Ectodermal cell (in vitro differentiated cells): ENCODE results near the gene RGL3.
"Not testable (repeated sequence)": the region's sequence is repeated elsewhere in the genome, so short reads cannot be mapped to it uniquely, and the experiment has no call there.

ENCODE experiments used
- H3K27ac ChIP-seq: 2 replicates; pipeline ENCODE4 v1.7.0; 2013; ENCODE audit warnings: mild to moderate bottlenecking, low read depth, low read length; ENCODE audit not compliant: insufficient read depth, poor library complexity, severe bottlenecking
- H3K27me3 ChIP-seq: 2 replicates; pipeline ENCODE4 v1.7.0; 2013; ENCODE audit warnings: mild to moderate bottlenecking, low read length; ENCODE audit not compliant: insufficient read depth, control insufficient read depth, poor library complexity, severe bottlenecking
- H3K36me3 ChIP-seq: one replicate; pipeline ENCODE4 v1.7.0; 2013; ENCODE audit warnings: low read length; ENCODE audit not compliant: control insufficient read depth, insufficient read depth
- H3K4me1 ChIP-seq: one replicate; pipeline ENCODE4 v1.7.0; 2013; ENCODE audit warnings: low read length; ENCODE audit not compliant: control insufficient read depth, insufficient read depth
- H3K4me3 ChIP-seq: 2 replicates; pipeline ENCODE4 v1.7.0; 2013; ENCODE audit warnings: low read depth, low read length, control low read depth; ENCODE audit not compliant: insufficient read depth
- H3K9me3 ChIP-seq: 2 replicates; pipeline ENCODE4 v1.7.0; 2013; ENCODE audit warnings: mild to moderate bottlenecking, low read length, moderate library complexity; ENCODE audit not compliant: control insufficient read depth
- WGBS, 2 experiments: methylation state at CpG; one replicate each; pipeline ENCODE4 v1.1.7; 2013; ENCODE audit warnings: missing lambda C conversion rate in 2 of 2; 5-methylcytosine and 5-hydroxymethylcytosine counted together

Gene RGL3

DNA sequence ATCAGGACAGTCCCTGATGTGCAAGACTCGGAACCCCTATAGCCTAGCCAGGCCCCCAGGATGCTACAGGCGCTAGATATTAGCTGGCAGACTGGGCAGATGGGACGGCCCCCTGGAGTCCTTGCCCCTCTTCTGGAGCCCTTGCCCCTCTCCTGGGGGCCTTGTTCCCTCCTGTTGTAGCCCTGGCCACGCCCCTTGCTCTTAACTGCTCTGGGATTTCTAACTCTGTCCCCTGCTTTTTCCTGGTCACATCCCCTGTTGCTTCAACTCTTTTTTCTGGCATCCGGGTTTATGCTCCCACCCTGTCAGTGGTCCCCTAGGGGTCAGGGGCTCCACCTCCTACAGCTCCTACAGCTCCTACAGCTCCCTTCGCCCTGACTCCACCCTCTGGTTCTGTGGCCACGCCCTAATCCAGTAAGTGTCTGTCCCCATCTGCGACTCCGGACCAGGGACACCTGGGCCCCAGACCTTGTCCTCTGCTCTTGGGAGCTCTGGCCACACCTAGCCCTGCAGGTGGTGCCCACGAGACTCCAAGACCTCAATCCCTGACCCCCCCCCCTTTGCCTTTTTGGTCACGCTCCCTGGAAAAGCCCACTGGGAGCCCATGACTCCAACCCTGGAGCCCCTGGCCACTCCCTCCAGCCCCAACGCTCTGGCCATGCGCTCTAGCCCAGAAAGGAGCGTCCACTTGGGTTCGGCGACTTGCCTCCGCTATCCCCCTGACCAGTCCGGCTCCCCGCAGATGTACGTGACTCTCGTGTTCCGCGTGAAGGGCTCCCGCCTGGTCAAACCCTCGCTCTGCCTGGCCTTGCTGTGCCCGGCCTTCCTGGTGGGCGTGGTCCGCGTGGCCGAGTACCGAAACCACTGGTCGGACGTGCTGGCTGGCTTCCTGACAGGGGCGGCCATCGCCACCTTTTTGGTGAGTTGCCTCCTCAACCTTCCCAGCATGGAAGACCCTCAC is 57.1 kb downstream of the RGL3 start:
- no peak overlapping the region for H3K4me3 ChIP-seq
- WGBS, 2 experiments, result 81 to 83% methylated on average over 35 of the region's 35 CpGs
- peaks cover 11% of the 10 kb centered on the region for H3K27me3 ChIP-seq
- no peak overlapping the region for H3K27ac ChIP-seq
- no peaks in the 10 kb centered on the region for H3K36me3 ChIP-seq
- H3K9me3 ChIP-seq, result no peaks in the 10 kb centered on the region
- H3K4me1 ChIP-seq, result peaks cover 6% of the 10 kb centered on the region

- no peaks in the 10 kb centered on the region for H3K36me3 ChIP-seq
- peaks cover 6% of the 10 kb centered on the region for H3K4me1 ChIP-seq
- H3K27ac ChIP-seq, result no peak overlapping the region
- no peaks in the 10 kb centered on the region for H3K9me3 ChIP-seq
- WGBS, 2 experiments, result 28 to 34% methylated on average over 43 of the region's 43 CpGs
- peak overlapping the region; percentile 6 for H3K4me3 ChIP-seq
- H3K27me3 ChIP-seq, result peaks cover 14% of the 10 kb centered on the region
Observed at GRCh38 chr19:11361037-11361770, 57.9 kb downstream of the RGL3 start.

- Histone ChIP-seq H3K9me3 (no peaks in the 10 kb centered on the region), H3K27ac (no peak overlapping the region), H3K4me3 (no peak overlapping the region), H3K4me1 (peaks cover 6% of the 10 kb centered on the region), H3K36me3 (no peaks in the 10 kb centered on the region), H3K27me3 (peaks cover 21% of the 10 kb centered on the region)
- 86 to 89% methylated on average over 11 of the region's 11 CpGs for WGBS, 2 experiments
Observed at GRCh38 chr19:11359421-11359820, 59.7 kb downstream of the RGL3 start.

DNA sequence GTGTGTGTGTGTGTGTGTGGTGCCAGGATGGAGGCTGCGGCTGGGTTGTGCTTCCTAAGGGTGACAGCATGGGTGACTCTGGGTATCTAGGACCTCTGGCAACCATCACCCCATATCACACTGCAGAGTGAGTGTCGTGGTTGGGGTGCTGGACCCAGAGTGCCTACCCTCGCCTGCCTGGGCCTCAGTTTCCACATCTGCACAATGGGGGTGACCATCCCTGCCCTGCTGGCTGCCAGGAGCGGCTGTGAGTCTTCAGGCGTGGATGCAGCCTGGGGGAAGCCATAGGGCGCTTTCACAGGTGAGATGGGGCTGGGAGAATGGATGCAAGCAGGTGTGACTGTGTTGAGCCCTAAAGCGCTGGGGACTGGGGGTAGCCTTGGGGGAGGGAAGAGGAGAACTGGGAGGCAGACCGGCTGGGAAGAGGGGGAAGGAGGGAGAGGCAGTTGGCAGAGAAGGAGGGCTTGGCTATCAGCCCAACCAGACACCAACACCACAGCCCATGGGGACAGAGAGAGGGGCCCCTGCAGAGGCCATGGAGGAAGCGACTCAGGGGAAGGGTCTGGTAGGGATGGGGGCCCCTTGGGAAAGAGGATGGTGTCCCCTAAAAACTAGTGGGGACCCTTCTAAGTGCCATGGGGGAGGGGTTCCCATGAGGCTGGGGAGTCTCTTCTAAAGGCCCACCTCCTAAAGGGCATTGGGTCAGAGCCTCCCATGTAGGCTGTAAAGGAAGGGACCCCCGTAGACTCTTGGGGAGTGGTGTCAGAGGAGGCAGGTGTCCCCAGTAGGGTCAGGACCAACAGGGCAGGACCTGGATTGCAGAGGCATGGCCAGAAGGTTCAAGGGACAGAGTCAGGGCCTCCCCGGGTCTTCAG is 62.2 kb downstream of the RGL3 start:
- H3K36me3 ChIP-seq, result no peaks in the 10 kb centered on the region
- WGBS, 2 experiments, result 83% methylated on average over 10 to 11 of the region's 11 CpGs
- no peak overlapping the region for H3K27ac ChIP-seq
- peaks cover 3% of the 10 kb centered on the region for H3K4me1 ChIP-seq
- peaks cover 21% of the 10 kb centered on the region for H3K27me3 ChIP-seq
- no peaks in the 10 kb centered on the region for H3K9me3 ChIP-seq
- no peak overlapping the region for H3K4me3 ChIP-seq

DNA sequence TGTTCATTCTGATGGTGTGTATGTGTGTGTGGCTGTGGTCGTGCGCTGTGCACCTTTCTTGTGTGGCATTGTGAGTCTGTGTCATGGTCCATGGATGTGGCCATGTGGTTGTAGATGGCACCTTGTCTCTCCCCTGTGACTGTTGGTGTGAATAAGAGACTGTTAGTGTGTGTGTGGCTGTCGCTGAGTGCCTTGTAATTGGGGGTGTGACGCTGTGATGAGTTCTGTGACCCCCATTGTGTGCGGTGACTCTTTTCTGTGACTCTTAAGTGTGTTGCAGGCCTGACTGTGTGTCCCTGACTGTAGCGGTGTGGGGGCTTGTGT is 63.1 kb downstream of the RGL3 start:
- WGBS, 2 experiments, result 82 to 85% methylated on average over 6 of the region's 6 CpGs
- H3K9me3 ChIP-seq, result no peaks in the 10 kb centered on the region
- H3K4me3 ChIP-seq, result no peak overlapping the region
- H3K36me3 ChIP-seq, result no peaks in the 10 kb centered on the region
- H3K27ac ChIP-seq, result no peak overlapping the region
- no peaks in the 10 kb centered on the region for H3K4me1 ChIP-seq
- H3K27me3 ChIP-seq, result peaks cover 17% of the 10 kb centered on the region

- no peaks in the 10 kb centered on the region for H3K9me3 ChIP-seq
- peak within 1 kb of the TSS; percentile 32 for H3K4me3 ChIP-seq
- no peaks in the 10 kb centered on the region for H3K36me3 ChIP-seq
- no peaks in the 10 kb centered on the region for H3K4me1 ChIP-seq
- WGBS, 2 experiments, result 9% methylated on average over 62 of the region's 62 CpGs
- no peak within 1 kb of the TSS for H3K27ac ChIP-seq
- peaks cover 11% of the 10 kb centered on the region for H3K27me3 ChIP-seq
Observed at GRCh38 chr19:11355160-11356073, 63.7 kb downstream of the RGL3 start, which contains the start of gene PLPPR2. Gene PLPPR2 (plus strand): TSS chr19:11355432. CDS start chr19:11357674, 2,242 bp downstream.

DNA sequence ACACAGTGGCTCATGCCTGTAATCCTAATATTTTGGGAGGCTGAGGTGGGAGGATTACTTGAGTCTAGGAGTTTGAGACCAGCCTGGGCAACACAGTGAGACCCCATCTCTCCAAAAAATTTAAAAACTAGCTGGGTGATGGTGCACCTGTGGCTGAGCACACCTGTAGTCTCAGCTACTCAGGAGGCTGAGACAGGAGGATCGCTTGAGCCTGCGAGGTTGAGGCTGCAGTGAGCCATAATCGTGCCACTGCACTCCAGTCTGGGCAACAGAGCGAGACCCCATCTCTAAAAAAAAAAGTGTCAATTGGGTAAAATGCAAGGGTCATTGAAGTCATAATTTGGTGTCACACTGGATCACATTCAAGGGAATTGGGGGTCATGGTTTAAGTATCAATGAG is 65.0 kb downstream of the RGL3 start:
- WGBS, 2 experiments, result 94 to 95% methylated on average over 4 of the region's 4 CpGs
- not testable (repeated sequence) for H3K4me1 ChIP-seq, H3K4me3 ChIP-seq, H3K27ac ChIP-seq, H3K36me3 ChIP-seq, H3K9me3 ChIP-seq
- H3K27me3 ChIP-seq, result peaks cover 10% of the 10 kb centered on the region

- 80 to 94% methylated on average over 4 of the region's 4 CpGs for WGBS, 2 experiments
- Histone ChIP-seq H3K27me3 (no peaks in the 10 kb centered on the region), H3K4me3 (no peak overlapping the region), H3K9me3 (no peaks in the 10 kb centered on the region), H3K27ac (no peak overlapping the region), H3K36me3 (no peaks in the 10 kb centered on the region), H3K4me1 (peaks cover 5% of the 10 kb centered on the region)
Observed at GRCh38 chr19:11349171-11349570, 69.9 kb downstream of the RGL3 start.

DNA sequence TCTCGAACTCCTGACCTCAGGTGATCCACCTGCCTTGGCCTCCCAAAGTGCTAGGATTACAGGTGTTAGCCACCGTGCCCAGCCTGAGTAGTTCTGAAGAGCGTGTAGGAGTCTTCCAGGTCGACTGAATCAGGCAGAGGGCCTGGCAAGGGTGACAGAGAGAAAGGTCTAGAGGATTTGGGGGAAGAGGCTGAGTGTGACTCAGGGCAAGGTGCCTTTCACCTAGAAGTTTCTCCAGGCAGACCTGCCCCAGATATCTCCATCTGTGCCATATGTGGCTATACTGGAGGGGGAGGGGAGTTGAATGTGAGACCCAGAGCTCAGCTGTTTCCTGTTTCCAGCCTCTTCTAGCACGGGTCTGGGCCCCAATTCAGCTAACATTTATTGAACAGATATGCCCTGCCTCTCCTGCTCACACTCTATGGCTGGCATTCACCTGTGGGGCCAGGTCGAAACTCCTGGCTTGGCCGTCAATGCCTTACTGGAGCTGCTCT is 71.5 kb downstream of the RGL3 start:
- Histone ChIP-seq H3K27ac (no peak overlapping the region), H3K27me3 (no peaks in the 10 kb centered on the region), H3K36me3 (no peaks in the 10 kb centered on the region), H3K4me1 (peaks cover 5% of the 10 kb centered on the region), H3K4me3 (no peak overlapping the region), H3K9me3 (no peaks in the 10 kb centered on the region)
- 82 to 88% methylated on average over 7 of the region's 7 CpGs for WGBS, 2 experiments
